ENCODE results near the gene HTT.
"Not testable (repeated sequence)": the region's sequence is repeated elsewhere in the genome, so short reads cannot be mapped to it uniquely, and the experiment has no call there.

HTT gene

GRCh38 chr4:3046623-3047022 is 27.9 kb upstream of the HTT start:
- FAIRE-seq (no peak), DNase-seq (ENCODE audit: insufficient read length, low spot score) (no peak)
- no peak for TF ChIP-seq CTCF (IDR thresholded peaks at IDR 0.05; ENCODE audit: insufficient read depth, missing control alignments)

DNA sequence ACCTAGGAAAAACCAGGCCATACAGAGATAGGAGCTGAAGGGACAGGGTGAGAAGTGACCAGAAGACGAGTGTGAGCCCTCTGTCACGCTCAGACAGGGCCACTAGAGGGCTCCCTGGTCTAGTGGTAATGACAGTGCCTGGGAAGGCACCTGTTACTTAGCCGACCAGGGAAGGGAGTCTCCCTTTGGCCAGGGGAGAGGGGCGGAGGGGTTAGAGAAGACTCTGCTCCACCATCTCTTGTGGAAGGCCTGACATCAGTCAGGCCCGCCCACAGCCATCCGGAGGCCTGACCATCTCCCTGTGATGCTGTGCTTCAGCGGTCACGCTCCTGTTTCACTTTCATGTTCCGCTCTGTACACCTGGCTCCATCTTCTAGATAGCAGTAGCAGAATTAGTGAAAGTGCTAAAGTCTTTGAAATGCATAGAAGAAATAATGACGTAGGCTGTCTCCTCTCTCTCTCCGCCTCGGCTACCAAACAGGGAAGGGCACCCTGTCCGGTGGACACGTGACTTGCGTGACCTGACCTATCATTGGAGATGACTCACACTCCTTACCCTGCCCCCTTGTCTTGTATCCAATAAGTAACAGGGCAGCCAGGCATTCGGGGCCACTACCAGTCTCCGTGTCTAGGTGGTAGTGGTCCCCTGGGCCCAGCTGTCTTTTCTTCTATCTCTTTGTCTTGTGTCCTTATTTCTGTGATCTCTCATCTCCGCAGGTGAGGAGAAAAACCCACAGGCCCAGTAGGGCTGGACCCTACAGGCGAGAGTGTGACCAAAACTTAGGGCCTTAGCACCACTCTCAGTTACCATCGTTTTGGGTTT is 26.8 kb upstream of the HTT start:
- DNase-seq (ENCODE audit: insufficient read length, low spot score): no peak
- TF ChIP-seq CTCF (IDR thresholded peaks at IDR 0.05; ENCODE audit: insufficient read depth, missing control alignments): peak; percentile 84
- no peak for FAIRE-seq

DNA sequence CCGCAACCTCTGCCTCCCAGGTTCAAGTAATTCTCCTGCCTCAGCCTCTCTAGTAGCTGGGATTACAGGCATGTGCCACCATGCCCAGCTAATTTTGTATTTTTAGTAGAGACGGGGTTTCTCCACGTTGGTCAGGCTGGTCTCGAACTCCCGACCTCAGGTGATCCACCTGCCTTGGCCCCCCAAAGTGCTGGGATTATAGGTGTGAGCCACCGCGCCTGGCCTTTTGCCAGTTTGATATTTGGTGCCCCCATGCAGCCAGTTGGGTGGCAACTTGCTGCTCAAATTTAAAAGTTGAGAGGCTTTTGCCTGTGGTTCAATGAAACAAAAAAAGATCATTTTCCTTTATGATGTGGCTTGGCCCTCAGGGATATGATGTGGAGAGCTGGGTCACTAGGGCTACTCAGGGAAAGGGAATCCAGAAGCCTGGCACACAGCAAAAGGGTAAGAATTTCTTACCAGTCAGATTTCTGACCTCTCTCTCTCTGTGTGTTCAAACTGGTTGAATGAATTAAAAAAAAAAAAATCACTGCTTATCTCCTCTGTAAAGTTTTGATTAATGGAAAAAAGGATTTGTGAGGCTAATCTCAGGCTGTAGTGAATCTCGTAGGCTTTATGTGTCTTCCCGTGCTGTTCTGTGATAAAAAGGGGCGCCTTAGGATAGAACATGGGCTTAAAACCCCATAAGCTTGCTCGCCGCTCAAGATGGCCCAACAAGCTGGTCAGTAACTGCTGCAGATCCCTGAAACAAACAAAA is 23.2 kb upstream of the HTT start:
- FAIRE-seq; DNase-seq (ENCODE audit: insufficient read length, low spot score): not testable (repeated sequence)

GRCh38 chr4:3054169-3054759 is 20.2 kb upstream of the HTT start:
- no peak for TF ChIP-seq CTCF (IDR thresholded peaks at IDR 0.05; ENCODE audit: insufficient read depth, missing control alignments)
- DNase-seq (ENCODE audit: insufficient read length, low spot score) (no peak), FAIRE-seq (no peak)

DNA sequence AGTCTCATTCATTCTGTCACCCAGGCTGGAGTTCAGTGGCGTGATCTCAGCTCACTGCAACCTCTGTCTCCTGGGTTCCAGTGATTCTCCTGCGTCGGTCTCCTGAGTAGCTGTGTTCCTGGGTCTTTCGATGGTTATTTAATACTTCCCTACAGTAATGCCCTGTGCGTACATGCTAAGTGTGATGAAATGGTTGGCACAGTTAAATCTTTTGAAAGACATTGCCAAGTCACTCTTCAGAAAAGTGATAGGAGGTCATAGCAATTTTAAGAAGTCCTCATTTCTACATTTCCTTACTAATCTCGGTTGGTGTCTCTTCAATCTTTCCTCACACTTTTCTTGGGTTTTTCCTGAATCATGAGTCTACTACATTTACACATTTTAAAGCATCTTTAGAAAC is 14.5 kb upstream of the HTT start:
- DNase-seq (ENCODE audit: insufficient read length, low spot score) (no peak), FAIRE-seq (no peak)
- TF ChIP-seq CTCF (IDR thresholded peaks at IDR 0.05; ENCODE audit: insufficient read depth, missing control alignments): no peak

DNA sequence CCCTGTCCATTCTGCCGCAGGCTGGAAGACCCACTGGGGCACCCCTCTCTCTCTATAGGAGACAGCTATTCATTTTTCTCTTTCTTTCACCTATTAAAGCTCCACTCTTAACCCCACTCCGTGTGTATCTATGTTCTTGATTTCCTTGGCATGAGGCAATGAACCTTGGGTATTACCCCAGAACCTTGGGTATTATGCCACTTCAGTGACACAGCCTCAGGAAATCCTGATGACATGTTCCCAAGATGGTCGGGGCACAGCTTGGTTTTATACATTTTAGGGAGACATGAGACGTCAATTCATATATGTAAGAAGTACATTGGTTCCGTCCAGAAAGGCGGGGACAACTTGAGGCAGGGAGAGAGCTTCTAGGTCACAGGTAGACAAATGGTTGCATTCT is 13.5 kb upstream of the HTT start:
- no peak for FAIRE-seq
- no peak for DNase-seq (ENCODE audit: insufficient read length, low spot score)
- TF ChIP-seq CTCF (IDR thresholded peaks at IDR 0.05; ENCODE audit: insufficient read depth, missing control alignments): no peak

DNA sequence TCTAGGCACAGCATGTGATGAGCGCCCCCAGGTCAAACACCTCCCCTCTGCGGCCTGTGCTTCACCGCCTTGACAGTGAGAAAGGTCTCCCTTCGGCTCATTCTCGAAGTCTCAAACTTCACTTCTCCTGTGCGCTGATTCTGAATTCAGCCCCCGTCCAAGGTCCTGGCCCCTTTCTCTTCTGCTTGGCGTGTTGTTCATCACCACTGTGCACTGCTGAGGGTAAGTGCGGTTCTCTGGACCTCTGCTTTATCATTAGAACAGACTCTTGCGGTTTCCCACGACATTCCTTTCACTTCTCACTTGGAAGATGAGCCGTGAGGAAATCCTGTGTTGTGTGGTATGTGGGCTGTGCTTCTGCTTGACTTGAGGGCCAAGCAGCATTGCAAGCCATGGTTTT is 12.0 kb upstream of the HTT start:
- DNase-seq (ENCODE audit: insufficient read length, low spot score): no peak
- no peak for FAIRE-seq
- no peak for TF ChIP-seq CTCF (IDR thresholded peaks at IDR 0.05; ENCODE audit: insufficient read depth, missing control alignments)
